ENCODE data around the gene XRN1. TPM values are rescaled to one million over a fixed set of nuclear protein-coding genes. Genes with fewer than 3 reads are reported as not detected.

The XRN1 gene
- total RNA-seq, 1 donor from 2014 or later: 36.7 TPM

DNA sequence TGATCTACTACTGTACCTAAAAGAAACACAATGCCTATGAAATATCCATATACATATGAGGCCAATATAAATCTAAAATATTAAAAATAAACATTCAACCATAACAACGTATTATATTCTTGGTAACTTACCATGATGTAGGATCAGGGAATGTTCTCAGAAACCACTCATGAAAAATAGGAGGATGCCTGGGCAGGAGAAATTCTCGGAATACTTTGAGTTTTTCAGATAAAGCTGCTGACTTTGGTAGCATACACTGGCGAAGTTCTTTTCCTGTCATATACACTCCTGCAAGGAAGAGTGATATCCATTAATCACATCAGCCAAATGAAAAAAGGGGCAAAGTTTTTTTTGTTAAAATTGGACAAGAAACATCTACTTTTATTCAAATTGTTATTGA is 11.3 kb upstream of the XRN1 start:
- Histone ChIP-seq H3K4me3 (ENCODE audit: insufficient read depth, low read depth, low read length) (no peak overlapping the region), H2AFZ (ENCODE audit: low read depth, low read length) (no peak overlapping the region), H3K36me3 (ENCODE audit: insufficient read depth, low read length) (peaks cover 13% of the 10 kb centered on the region), H3K9ac (ENCODE audit: low read length) (no peak overlapping the region), H3K27ac (ENCODE audit: low read depth, low read length) (no peak overlapping the region), H3K4me1 (ENCODE audit: insufficient read depth, low read length) (no peaks in the 10 kb centered on the region), H3K27me3 (ENCODE audit: insufficient read depth, low read length) (no peaks in the 10 kb centered on the region), H4K20me1 (ENCODE audit: insufficient read depth, low read length) (no peaks in the 10 kb centered on the region), H3K9me3 (ENCODE audit: insufficient read depth, low read depth, low read length) (no peaks in the 10 kb centered on the region), H3K79me2 (ENCODE audit: insufficient read depth, low read length) (no peaks in the 10 kb centered on the region), H3K4me2 (ENCODE audit: low read length) (no peak overlapping the region)
- no peaks in the 10 kb centered on the region for H3K27me3 Mint-ChIP-seq (ENCODE audit: low read depth, unreplicated experiment)
- no peaks in the 10 kb centered on the region for H3K9me3 Mint-ChIP-seq (ENCODE audit: unreplicated experiment)
- H3K4me1 Mint-ChIP-seq (ENCODE audit: low read depth, unreplicated experiment): no peaks in the 10 kb centered on the region
- DNase-seq (ENCODE audit: low read depth) (peak; percentile 7), FAIRE-seq (no peak)
- no peaks in the 10 kb centered on the region for H3K36me3 Mint-ChIP-seq (ENCODE audit: low read depth, unreplicated experiment)
- no peak overlapping the region for H3K4me3 Mint-ChIP-seq (ENCODE audit: unreplicated experiment)
- TF ChIP-seq CTCF (IDR thresholded peaks at IDR 0.05; ENCODE audit: insufficient read depth, low read depth, low read length): no peak
- TF ChIP-seq EZH2 (IDR thresholded peaks at IDR 0.05; ENCODE audit: insufficient read depth, low read length): no peak
- no peak overlapping the region for H3K27ac Mint-ChIP-seq (ENCODE audit: unreplicated experiment)

GRCh38 chr3:142450881-142451280 is 3.0 kb upstream of the XRN1 start:
- Mint-ChIP-seq H3K36me3 (ENCODE audit: low read depth, unreplicated experiment) (peaks cover 1% of the 10 kb centered on the region), H3K4me3 (ENCODE audit: unreplicated experiment) (no peak overlapping the region), H3K9me3 (ENCODE audit: unreplicated experiment) (no peaks in the 10 kb centered on the region), H3K4me1 (ENCODE audit: low read depth, unreplicated experiment) (peaks cover 2% of the 10 kb centered on the region), H3K27me3 (ENCODE audit: low read depth, unreplicated experiment) (no peaks in the 10 kb centered on the region), H3K27ac (ENCODE audit: unreplicated experiment) (no peak overlapping the region)
- H3K27ac ChIP-seq (ENCODE audit: low read depth, low read length): no peak overlapping the region
- TF ChIP-seq CTCF (IDR thresholded peaks at IDR 0.05; ENCODE audit: insufficient read depth, low read depth, low read length) (no peak), EZH2 (IDR thresholded peaks at IDR 0.05; ENCODE audit: insufficient read depth, low read length) (no peak)
- FAIRE-seq: no peak
- DNase-seq (ENCODE audit: low read depth): no peak
- peaks cover 19% of the 10 kb centered on the region for H3K79me2 ChIP-seq (ENCODE audit: insufficient read depth, low read length)
- H3K9ac ChIP-seq (ENCODE audit: low read length): no peak overlapping the region
- no peaks in the 10 kb centered on the region for H4K20me1 ChIP-seq (ENCODE audit: insufficient read depth, low read length)
- H3K4me2 ChIP-seq (ENCODE audit: low read length): no peak overlapping the region
- no peak overlapping the region for H2AFZ ChIP-seq (ENCODE audit: low read depth, low read length)
- H3K36me3 ChIP-seq (ENCODE audit: insufficient read depth, low read length): peaks cover 7% of the 10 kb centered on the region
- no peaks in the 10 kb centered on the region for H3K27me3 ChIP-seq (ENCODE audit: insufficient read depth, low read length)
- H3K9me3 ChIP-seq (ENCODE audit: insufficient read depth, low read depth, low read length): no peaks in the 10 kb centered on the region
- no peak overlapping the region for H3K4me3 ChIP-seq (ENCODE audit: insufficient read depth, low read depth, low read length)
- peaks cover 8% of the 10 kb centered on the region for H3K4me1 ChIP-seq (ENCODE audit: insufficient read depth, low read length)

DNA sequence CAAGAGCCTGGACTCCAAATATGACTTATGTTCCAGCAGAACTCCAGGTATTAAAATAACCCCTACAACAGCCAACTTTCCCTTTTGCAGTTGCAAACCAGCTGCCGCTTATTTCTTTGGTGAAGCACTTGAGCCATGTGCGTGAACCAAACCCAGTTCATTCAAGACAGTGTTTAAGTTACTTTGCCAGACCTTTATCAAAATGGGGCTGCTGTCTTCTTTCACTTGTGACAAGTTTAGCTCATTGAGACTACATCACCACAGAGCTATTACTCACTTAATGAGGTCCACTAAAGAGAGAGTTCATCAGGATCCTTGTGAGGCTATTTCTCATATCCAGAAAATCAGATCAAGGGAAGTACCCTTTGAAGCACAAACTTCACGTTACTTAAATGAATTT is 2.4 kb upstream of the XRN1 start:
- Mint-ChIP-seq H3K27me3 (ENCODE audit: low read depth, unreplicated experiment) (no peaks in the 10 kb centered on the region), H3K36me3 (ENCODE audit: low read depth, unreplicated experiment) (peaks cover 1% of the 10 kb centered on the region), H3K9me3 (ENCODE audit: unreplicated experiment) (no peaks in the 10 kb centered on the region), H3K4me3 (ENCODE audit: unreplicated experiment) (no peak overlapping the region), H3K4me1 (ENCODE audit: low read depth, unreplicated experiment) (peaks cover 8% of the 10 kb centered on the region), H3K27ac (ENCODE audit: unreplicated experiment) (no peak overlapping the region)
- peaks cover 26% of the 10 kb centered on the region for H3K79me2 ChIP-seq (ENCODE audit: insufficient read depth, low read length)
- H3K9me3 ChIP-seq (ENCODE audit: insufficient read depth, low read depth, low read length): no peaks in the 10 kb centered on the region
- no peak overlapping the region for H3K27ac ChIP-seq (ENCODE audit: low read depth, low read length)
- no peak for FAIRE-seq
- H3K4me2 ChIP-seq (ENCODE audit: low read length): no peak overlapping the region
- TF ChIP-seq EZH2 (IDR thresholded peaks at IDR 0.05; ENCODE audit: insufficient read depth, low read length) (no peak), CTCF (IDR thresholded peaks at IDR 0.05; ENCODE audit: insufficient read depth, low read depth, low read length) (no peak)
- no peak overlapping the region for H3K4me3 ChIP-seq (ENCODE audit: insufficient read depth, low read depth, low read length)
- DNase-seq (ENCODE audit: low read depth): no peak
- no peaks in the 10 kb centered on the region for H3K27me3 ChIP-seq (ENCODE audit: insufficient read depth, low read length)
- peaks cover 4% of the 10 kb centered on the region for H4K20me1 ChIP-seq (ENCODE audit: insufficient read depth, low read length)
- H3K9ac ChIP-seq (ENCODE audit: low read length): no peak overlapping the region
- H2AFZ ChIP-seq (ENCODE audit: low read depth, low read length): no peak overlapping the region
- peaks cover 11% of the 10 kb centered on the region for H3K4me1 ChIP-seq (ENCODE audit: insufficient read depth, low read length)
- H3K36me3 ChIP-seq (ENCODE audit: insufficient read depth, low read length): peaks cover 7% of the 10 kb centered on the region
